HG03432 (cell line): ENCODE measurements around the gene PKIB.
"Not testable (repeated sequence)": the region's sequence is repeated elsewhere in the genome, so short reads cannot be mapped to it uniquely, and the experiment has no call there.

Experiments
- ATAC-seq: cut with Tn5 transposase; IDR thresholded peaks from one replicate; pipeline ENCODE4 v1.9.1; 2021; ENCODE audit warnings: mild to moderate bottlenecking, moderate library complexity; ENCODE audit not compliant: unreplicated experiment

Gene PKIB

GRCh38 chr6:122736616-122737015 lies 126.4 kb downstream of the PKIB start:
- ATAC-seq, result no peak

DNA sequence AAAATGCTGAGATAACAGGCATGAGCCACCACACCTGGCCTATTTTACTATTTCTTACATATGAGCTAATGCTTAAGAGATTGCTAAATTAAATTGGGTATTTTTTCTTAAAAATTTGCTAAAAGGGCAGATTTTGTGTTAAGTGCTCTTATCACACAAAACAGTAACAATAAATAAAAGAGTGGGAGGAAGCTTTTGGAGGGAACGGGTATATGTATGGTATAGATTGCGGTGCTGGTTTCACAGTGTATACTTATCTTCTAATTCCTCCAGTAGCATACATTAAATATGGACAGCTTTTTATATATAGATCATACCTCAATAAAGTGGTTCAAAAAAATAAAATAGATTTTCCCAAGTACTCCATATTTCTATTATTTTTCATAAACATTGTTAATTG lies 129.9 kb downstream of the PKIB start:
- ATAC-seq, result no peak

DNA sequence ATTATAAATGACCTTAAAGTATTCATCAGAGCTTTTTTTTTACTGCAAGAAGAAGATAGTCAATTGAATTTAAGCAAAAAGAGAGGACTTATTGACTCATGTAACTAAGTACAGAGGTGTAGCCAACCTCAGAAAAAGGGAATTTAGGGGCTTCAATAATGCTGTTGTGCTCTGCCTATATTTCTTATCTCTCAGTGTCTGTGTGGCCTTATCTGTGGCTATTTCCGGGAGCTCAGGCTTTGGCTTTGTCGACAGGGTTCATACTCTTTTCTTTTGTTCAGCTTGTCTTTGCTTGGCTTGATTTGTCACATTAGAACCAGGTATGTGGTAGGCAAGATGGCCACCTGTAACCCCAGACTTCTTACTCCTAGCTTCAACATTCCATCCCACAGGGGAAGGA lies 130.7 kb downstream of the PKIB start:
- ATAC-seq, result no peak

DNA sequence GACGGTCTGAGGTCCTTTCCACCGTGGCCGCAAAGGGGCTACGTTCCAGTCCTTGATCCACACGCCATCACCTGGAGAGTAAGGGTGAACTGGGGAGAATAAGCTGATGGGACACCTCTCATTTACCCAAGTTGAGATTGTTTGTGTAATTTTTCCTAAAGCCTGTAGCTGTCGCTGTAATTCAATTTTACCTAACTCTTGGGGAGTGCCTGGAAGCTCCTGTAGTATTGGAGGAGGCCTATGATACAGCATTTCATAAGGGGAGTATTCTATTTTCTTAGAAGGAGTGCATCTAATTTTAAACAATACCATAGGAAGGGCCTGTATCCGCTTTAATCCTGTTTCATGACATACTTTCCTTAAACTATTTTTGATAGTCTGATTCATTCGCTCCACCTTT lies 134.0 kb downstream of the PKIB start:
- not testable (repeated sequence) for ATAC-seq

- ATAC-seq, result not testable (repeated sequence)
These were observed 134.7 kb downstream of the PKIB start for GRCh38 chr6:122744856-122745255.

GRCh38 chr6:122746688-122747087 lies 136.5 kb downstream of the PKIB start:
- no peak for ATAC-seq

DNA sequence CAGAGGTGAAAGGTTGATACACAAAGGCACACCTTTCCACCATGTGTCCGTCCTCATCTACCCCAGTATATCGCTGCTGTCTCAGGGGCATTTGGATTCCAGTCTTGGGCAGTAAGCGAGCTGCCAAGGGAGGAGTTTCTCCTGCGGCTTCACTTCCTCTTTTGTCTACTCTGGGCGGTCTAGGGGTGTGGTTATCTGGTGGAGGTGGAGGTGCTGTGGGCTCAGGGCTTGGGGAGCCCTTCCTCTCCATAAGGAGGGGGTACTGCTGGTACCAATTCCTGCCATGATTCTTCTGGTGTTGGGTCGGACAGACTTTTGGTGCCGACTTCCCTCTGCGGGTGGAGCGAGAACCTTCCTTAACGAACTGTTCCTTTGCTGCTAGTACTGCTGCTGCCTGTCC lies 137.4 kb downstream of the PKIB start:
- ATAC-seq, result no peak

DNA sequence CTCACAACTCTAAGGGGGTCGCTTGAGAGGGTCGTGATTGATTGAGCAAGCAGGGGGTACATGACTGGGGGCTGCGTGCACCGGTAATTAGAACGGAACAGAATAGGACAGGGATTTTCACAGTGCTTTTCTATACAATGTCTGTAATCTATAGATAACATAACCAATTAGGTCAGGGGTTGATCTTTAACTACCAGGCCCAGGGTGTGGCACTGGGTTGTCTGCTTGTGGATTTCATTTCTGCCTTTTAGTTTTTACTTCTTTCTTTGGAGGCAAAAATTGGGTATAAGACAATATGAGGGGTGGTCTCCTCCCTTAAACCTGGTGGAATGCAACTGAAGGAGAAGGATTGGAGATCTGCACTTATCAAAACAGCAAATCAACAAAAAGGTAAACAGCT lies 138.7 kb downstream of the PKIB start:
- ATAC-seq, result not testable (repeated sequence)

DNA sequence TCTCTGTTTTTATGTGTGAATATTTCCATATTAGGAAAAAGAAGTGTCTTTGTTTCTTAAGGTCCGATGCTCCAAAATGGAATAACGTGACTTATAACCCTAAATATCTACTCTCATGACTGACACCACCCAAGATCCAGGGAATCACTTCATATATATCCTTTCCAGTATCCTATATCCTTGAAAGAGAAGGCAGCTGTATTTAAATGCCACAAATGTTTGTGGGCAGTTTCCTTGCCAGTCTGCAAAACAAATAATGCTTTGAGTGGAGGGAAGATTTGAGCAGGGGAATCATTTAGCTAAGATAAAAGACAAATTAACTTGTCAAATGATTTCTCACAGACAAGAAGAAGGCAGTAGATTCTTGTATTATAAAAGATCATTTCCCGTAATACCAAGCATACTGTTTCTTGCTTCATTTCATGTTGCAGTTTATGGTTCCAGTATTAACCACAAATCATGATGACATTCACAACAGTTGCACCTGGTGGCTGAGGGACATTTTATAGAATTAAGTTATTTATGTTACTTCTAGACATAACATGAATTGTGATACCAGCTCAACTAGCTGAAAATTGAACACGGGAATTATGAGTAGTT lies 139.3 kb downstream of the PKIB start:
- ATAC-seq, result no peak

DNA sequence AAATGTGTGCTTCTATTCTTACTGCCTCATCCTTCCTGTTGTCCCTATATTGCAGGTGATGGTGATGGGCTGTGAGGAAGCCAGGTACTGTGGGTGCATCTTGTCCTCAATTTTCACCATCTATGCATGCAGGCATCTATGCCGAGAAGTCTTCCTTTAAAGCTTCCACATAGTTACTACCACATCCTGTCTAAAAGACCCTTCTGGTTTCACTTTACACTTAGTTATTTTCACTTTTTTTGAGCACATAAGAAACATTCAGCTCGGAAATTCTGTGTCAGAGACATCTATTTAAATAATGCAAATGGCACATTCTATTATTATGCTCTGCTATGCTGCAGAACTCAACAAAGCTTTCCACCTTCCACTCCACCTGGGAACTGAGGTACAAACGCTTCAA lies 141.1 kb downstream of the PKIB start:
- ATAC-seq, result peak; percentile 86

DNA sequence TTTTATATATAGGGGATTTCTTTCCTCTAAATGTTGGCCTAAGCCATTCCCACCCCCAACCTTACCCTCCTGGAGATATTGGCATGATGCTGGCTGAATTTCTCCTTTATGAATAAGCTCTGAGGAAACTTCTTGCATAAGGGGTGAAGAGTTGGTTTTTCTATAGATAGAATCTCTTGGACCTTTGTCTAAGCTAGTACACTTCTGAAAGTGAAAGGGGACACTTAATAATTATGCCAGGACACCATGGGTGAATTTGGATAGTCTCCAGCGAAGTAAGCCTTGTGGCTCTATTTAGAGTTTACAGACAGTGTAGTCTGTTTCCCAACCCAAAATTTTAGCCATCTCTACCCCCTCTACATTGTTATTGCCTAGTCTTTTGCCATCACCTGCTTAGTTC lies 142.3 kb downstream of the PKIB start:
- peak; percentile 42 for ATAC-seq

DNA sequence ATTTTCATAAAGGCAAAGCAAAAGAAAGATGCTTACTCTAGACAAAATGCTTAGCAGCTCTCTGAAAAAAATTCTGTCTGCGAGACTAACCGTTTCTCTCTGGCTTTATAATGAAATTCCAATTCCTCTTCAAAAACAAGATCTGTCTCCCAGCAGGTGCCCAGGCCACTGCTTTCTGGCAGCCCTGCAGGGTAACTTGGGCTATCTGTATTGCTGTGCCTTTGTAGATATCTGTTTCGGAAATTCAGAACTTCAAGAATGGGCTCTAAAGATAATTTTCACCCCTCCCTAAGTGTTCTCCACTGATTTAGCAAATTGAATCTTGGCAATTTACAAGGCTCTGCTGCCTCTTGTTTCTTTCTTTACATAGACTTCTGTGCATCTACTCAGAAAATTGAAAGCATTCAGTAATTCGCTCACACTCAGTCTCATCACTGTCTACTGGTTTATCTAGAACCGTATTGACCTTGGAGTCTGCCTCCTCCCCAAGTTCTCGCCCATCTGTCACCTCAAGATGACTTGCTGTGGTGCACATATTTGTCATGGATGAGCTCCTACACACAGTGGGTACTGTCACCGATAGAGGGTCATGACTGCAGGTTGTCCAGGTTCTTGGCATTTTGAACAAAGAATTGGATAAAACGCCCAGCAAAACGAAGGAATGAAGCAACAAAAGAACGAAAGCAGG lies 142.9 kb downstream of the PKIB start:
- no peak for ATAC-seq

GRCh38 chr6:122753688-122754056 lies 143.5 kb downstream of the PKIB start:
- no peak for ATAC-seq

GRCh38 chr6:122754191-122754731 lies 144.1 kb downstream of the PKIB start:
- no peak for ATAC-seq

- ATAC-seq, result no peak
These were observed 145.7 kb downstream of the PKIB start for GRCh38 chr6:122755901-122756300.

DNA sequence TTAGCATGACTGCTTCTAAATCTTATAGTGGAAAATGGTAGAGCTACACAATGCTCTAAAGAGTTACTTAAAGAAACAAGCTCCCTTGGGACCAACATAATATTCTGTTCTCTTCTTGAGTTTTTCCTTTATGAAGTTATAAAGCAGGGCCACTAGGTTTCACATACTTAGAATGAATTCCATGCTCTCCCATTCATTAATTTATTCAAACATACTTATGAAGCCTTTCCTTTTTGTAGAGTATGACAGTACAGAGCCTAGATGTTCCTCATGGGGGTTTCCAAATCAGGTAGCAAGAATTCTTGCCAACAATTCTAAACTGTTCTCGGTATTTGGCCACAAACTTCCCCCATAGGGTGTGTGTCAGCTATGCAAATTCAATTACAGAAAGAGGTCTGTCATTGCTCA lies 148.7 kb downstream of the PKIB start:
- ATAC-seq, result peak; percentile 100

DNA sequence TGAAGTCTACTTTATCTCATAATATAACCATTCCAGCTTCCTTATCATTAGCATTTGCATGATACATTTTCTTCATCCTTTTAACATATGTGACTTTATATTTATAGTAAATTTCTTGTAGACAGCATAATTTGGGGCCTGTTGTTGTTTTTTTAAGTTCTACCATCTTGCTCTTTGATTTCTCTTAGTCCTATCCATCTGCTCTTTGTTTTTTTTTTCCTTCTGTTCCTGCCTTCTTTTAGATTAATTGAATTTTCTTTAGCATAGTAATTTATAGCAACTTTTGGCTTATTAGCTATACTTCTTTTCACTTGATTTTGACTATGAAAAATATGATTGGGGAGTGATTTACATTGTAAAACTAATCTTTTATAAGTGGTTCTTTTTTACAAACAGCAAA lies 150.1 kb downstream of the PKIB start:
- no peak for ATAC-seq

DNA sequence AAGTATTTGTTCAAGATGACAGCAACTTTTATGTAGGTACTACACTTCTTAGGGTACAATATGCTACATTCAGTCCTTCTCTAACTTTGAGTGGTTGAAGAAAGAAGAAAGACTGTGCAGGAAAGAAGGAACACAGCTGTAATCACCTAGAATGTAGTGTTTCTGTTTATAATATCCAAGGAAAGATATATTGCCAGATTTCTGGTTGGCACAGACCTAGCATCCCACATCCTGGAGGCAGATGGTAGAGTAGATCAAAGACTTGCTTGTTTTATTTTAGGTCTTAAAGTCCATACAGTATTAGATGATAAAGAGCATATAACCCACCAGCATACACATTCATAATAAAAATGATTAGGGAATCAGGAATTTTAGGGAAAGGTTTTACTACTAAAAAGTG lies 156.1 kb downstream of the PKIB start:
- no peak for ATAC-seq

- no peak for ATAC-seq
These were observed 160.8 kb downstream of the PKIB start for GRCh38 chr6:122770835-122771601.

- no peak for ATAC-seq
These were observed 162.7 kb downstream of the PKIB start for GRCh38 chr6:122772724-122773415.
